GDM1 (cell line): Measurements from ENCODE around the gene PNLIP.

Experiments used
- DNase-seq: peaks from one replicate; lab custom pipeline; 2025; lab: John Stamatoyannopoulos, UW

PNLIP gene

GRCh38 chr10:116545756-116546155, at the start of gene PNLIP:
PNLIP (plus strand) TSS chr10:116545931; CDS start chr10:116546093, 162 bp downstream.
- no peak for DNase-seq

GRCh38 chr10:116504786-116505185, 40.9 kb upstream of the PNLIP start:
- no peak for DNase-seq

DNA sequence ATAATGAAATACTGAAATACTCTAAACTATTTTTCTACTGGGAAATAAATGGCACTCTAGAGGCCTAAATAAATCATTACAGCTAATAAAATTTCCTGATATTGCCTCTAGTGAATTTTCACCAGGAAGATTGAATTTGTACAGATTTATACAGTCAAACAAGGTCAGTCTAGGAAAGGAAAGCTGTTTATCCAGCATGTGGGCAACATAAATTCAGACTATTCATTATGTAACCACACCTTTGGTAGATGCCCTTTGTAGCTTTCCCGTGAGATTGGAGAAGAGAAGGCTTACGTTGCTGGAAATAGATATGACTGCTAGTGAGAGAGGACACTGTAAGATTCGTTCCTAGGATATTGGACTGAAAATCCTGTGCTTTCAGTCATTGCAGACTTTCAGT, 35.2 kb upstream of the PNLIP start:
- no peak for DNase-seq

GRCh38 chr10:116511365-116511764, 34.4 kb upstream of the PNLIP start:
- no peak for DNase-seq

GRCh38 chr10:116521424-116522290, 24.1 kb upstream of the PNLIP start:
- DNase-seq, result no peak

DNA sequence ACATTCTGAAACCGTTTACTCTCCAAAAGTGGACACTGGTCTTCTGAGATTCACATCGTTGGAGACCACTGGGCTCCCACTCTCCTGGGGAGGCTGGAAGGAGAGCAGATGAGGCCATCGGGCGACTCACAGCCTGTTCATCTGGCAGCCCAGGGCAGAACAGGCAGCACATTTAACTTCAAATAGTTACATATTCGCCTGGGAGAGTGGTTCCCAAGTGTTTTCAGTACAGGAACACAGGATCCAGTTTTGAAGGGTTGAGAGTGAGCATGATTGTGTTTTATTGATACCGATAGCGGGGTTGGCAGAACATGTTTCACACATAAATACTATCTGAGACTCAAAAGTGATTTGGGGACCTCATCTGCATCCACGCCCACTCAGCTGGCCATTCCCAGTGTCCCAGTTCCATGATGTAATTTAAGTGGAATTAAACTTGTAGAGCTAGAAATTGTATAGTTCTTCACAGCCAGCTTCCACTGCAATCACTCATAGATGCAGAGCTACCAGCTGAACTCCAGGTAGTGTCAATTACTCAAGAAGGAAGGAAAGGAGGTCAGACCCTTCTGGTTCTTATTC, 22.8 kb upstream of the PNLIP start:
- no peak for DNase-seq

DNA sequence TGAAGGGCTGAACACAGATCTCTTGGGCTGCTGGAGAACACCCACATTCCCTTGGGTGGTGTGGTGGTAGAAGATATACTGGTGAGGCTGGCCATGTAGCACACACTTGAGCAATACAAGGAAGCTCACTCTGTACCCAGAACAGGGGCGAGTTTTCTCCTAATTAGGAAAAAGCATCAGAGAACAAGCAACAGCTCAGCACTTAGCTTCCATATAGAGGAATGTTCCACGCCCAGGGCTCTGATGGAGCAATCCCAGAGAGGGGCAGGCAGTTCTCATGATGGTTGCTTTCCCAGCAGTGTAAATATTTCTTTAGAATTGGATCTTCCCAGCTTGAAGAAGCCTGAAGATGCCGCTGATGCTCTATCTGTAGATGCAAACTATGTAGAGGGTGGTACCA, 21.0 kb upstream of the PNLIP start:
- no peak for DNase-seq

GRCh38 chr10:116526219-116526618, 19.5 kb upstream of the PNLIP start:
- no peak for DNase-seq

DNA sequence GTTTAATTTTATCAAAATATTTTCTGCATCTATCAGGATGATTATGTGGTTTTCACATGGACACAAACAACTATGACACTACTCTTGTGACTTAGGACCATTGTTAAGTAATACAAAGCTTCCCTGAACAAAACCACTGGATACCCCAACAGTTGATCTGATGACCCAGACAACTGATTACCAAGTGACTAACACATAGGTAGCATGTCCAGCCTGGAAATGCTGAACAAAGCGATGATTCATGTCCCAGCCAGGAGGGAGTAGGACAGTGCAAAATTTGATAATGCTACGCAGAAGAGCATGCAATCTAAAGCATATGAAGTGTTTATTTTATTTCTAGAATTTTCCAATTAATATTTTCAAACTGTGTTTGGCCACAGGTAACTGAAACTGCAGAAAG, 8.9 kb upstream of the PNLIP start:
- no peak for DNase-seq

- no peak for DNase-seq
These were observed 7.3 kb upstream of the PNLIP start for GRCh38 chr10:116538456-116538855.

- DNase-seq, result no peak
These were observed 6.7 kb upstream of the PNLIP start for GRCh38 chr10:116538992-116539391.

GRCh38 chr10:116540814-116541213, 4.9 kb upstream of the PNLIP start:
- no peak for DNase-seq

- DNase-seq, result no peak
These were observed 3.6 kb upstream of the PNLIP start for GRCh38 chr10:116542007-116542677.

- DNase-seq, result no peak
These were observed 609 bp upstream of the PNLIP start for GRCh38 chr10:116545122-116545521.

DNA sequence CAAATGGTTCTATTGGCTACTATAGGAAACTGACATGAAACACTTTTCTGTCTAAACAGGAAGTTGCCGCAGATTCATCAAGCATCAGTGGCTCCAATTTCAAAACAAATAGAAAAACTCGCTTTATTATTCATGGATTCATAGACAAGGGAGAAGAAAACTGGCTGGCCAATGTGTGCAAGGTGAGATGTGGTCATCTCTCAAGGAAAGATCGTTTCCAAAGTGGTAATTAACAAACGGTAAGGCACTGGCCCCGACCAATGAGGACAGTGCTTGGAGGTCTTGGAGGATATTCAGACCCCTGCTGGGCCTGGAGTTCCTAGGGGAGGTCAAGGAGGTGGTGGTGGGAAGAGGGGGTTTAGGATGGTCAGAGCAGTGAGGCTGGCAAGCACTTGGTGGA, 2.6 kb downstream of the PNLIP start:
- DNase-seq, result no peak

DNA sequence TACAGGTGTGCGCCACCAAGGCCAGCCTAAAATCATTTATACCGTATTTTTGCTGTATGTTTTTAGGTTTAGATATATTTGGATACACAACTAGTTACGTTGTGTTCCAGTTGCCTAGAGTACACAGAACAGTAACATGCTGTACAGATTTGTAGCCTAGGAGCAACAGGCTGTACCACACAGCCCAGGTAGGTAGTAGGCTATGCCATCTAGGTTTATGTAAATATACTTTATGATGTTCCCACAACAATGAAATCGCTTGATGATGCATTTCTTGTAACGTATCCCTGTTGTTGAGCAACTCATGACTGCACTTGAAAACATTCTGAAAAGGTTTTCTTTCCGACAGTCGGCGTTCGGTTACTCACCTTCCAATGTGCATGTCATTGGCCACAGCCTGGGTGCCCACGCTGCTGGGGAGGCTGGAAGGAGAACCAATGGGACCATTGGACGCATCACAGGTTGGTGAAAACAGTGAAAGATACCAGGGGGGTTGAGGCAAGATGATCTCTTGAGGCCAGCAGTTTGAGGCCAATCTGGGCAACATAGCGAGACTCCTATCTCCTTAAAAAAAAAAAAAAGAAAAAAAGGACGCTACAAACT, 7.7 kb downstream of the PNLIP start:
- DNase-seq, result no peak

DNA sequence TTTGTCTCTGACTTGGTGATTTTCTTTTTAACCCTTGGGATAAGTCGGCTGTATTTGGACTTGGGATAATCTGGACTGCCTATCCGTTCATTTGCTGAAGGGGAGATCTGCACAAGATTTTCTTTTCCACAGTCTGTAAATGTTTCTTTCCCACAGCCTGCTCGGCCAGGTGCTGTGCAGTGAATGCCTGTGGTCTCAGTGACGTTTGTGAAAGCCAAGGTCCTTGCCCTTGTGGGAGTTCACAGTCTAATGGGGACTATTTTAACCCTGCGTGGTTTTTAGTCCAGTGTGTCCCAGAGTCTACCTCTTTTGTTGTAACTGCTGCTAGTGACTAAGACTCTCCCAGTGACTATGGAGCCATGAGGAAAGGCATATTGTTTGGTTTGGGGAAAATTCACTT, 8.9 kb downstream of the PNLIP start:
- DNase-seq, result no peak

GRCh38 chr10:116555880-116556279, 10.1 kb downstream of the PNLIP start:
- no peak for DNase-seq

DNA sequence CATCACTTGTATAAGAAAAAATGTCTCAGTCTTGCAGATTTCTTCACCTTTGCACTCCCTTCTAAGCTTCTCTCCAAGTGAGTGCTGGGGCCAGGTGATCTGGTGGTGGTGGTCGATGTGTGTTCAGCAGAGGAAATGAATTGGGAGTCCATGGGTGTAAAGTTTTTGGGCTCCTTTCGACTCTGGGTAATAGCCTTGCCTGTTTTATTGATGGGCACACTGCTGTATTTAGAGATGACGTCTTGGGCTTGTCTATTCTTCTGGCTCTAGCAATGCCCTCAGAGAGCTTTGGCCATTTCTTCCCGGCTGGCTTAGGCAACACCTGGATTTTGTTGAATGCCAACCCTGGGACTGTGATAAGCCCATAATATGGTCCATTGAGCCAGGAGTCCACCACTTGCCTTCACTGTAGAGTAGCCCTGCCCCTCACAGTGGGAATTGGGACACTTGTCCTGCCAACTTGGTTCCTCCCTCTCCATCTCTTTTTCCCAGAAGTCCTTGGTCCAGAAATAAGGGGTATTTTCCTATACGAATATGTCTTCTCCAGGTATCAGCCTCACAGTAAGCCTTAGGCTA, 11.7 kb downstream of the PNLIP start:
- no peak for DNase-seq

DNA sequence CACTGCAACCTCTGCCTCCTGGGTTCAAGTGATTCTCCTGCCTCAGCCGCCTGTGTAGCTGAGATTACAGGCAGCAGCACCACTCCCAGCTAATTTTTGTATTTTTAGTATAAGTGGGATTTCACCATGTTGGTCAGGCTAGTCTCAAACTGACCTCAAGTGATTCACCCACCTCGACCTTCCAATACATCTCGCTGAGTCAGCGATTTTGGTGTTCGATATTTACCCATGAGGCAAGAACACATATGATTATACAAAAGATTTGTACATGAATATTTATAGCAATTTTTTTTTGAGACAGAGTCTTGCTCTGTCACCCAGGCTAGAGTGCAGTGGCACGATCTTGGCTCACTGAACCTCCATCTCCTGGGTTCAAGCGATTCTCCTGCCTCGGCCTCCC, 19.8 kb downstream of the PNLIP start:
- DNase-seq, result no peak

DNA sequence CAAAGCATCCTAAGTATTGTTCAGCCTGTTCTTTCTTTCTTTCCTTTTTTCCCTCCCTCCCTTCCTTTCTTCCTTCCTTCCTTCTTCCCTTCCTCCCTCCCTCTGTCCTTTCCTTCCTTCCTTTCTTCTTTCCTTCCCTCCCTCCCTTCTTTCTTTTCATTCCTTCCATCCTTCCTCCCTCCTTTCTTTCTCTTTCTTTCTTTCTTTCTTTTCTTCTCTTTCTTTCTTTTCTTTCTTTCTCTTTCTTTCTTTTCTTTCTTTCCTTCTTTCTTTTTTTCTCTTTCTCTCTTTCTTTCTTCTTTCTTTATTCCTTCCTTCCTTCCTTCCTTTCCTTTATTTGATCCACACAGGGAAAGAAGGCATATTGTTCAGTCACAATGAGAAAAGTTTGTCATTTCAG, 21.2 kb downstream of the PNLIP start:
- no peak for DNase-seq

DNA sequence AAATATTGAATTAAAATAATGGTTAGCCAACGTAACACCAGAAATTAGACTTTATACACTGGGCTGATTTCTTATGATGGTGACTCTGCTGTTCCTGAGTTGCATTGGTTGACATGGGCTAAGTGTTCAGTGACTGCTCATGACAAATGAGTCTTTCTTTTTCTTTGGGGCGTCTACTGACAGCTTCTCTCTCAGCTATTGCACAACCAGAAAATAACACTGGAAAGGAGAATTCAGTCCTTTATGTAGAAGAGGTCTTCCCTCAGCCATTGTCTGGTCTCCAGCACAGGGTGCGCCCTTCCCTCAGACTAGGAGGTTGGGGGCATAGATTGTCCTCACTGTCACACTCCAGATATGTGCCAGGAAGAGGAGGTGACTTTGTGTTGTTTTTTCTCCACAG, 21.6 kb downstream of the PNLIP start:
- no peak for DNase-seq
